Heart left ventricle (tissue), 16 donors: Measurements from ENCODE around the gene BRD1. TPM values are rescaled to one million over a fixed set of nuclear protein-coding genes. Genes with fewer than 3 reads are reported as not detected.

Experiments used
- ATAC-seq, 4 donors: fragments of 200-7000 bp; cut with Tn5 transposase; one replicate each; pipeline ENCODE4 v1.9.1; 2020 to 2022; ENCODE audit warnings: moderate library complexity in 4 of 4, mild to moderate bottlenecking in 3 of 4, moderate number of reproducible peaks in 1 of 4
- DNase-seq, 5 donors: peaks; one replicate each; pipeline ENCODE4 v3.0.0-alpha.2; 2020
- H3K27ac ChIP-seq, 12 donors: fragments of 200-600 bp; sonication (generic) in 4 of 12; one replicate each; pipeline versions ENCODE4 v1.5.0 to v1.8.0; 2016 to 2022; ENCODE audit warnings: mild to moderate bottlenecking in 2 of 12
- H3K27me3 ChIP-seq, 9 donors: fragments of 200-600 bp; sonication (generic) in 2 of 9; one replicate each; pipeline versions ENCODE4 v1.5.1 to v1.8.0; 2016 to 2022; ENCODE audit warnings: mild to moderate bottlenecking in 3 of 9
- H3K36me3 ChIP-seq, 9 donors: fragments of 200-600 bp; sonication (generic) in 2 of 9; one replicate each; pipeline versions ENCODE4 v1.5.0 to v1.8.0; 2018 to 2022; ENCODE audit warnings: mild to moderate bottlenecking in 2 of 9
- H3K4me1 ChIP-seq, 12 donors: fragments of 200-600 bp; sonication (generic) in 4 of 12; one replicate each; pipeline versions ENCODE4 v1.5.0 to v1.8.0; 2016 to 2022; ENCODE audit warnings: mild to moderate bottlenecking in 3 of 12
- H3K4me3 ChIP-seq, 12 donors: fragments of 200-600 bp; sonication (generic) in 4 of 12; one replicate each; pipeline versions ENCODE4 v1.5.0 to v1.8.0; 2017 to 2022; ENCODE audit warnings: mild to moderate bottlenecking in 9 of 12, moderate library complexity in 4 of 12
- H3K9me3 ChIP-seq, 12 donors: fragments of 200-600 bp; sonication (generic) in 4 of 12; one replicate each; pipeline versions ENCODE4 v1.5.0 to v1.8.0; 2016 to 2022; ENCODE audit warnings: mild to moderate bottlenecking in 1 of 12
- CTCF ChIP-seq, 12 donors: fragments of 200-600 bp; sonication (generic) in 4 of 12; IDR thresholded peaks; one replicate each; pipeline versions ENCODE4 v1.5.0 to v1.8.0; 2018 to 2022; ENCODE audit warnings: antibody characterized with exemption in 12 of 12, mild to moderate bottlenecking in 5 of 12
- POLR2A ChIP-seq, 2 donors: fragments of 450-650 bp; IDR thresholded peaks; one replicate each; pipeline ENCODE4 v1.6.1; 2017; ENCODE audit warnings: antibody characterized with exemption in 2 of 2, mild to moderate bottlenecking in 2 of 2, moderate library complexity in 2 of 2
- WGBS, 4 donors: extraction: QIAGEN DNeasy Blood & Tissue Kit in 2 of 4; methylation state at CpG; one replicate each; pipeline versions ENCODE4 v1.1.5 to v1.1.7; 2013 to 2018; 5-methylcytosine and 5-hydroxymethylcytosine counted together
- intact Hi-C, 10 donors: fragments of 100-400 bp; cut with DNase I; formaldehyde crosslinking; loops; one replicate each; pipeline versions ENCODE4 v1.11.1 to v1.14.2; 2022
- polyA plus RNA-seq, 2 donors: library from polyadenylated mRNA; stranded (reverse); fragments of 200-250 nt; gene quantifications; one replicate each; pipeline ENCODE4 v1.2.3, GENCODE V29; 2013
- total RNA-seq, 9 donors: library from RNA; depleted of rRNA in 2 of 9; stranded (reverse); fragments of >200 nt in 2 of 9; fragmentation: NEBNext Ultra II Directional in 3 of 9; extraction: Animal tissue kit (Norgen Biotek cat#: 25700) in 3 of 9; gene quantifications; one replicate each; pipeline versions ENCODE4 v1.1.0 to v1.2.4, GENCODE V29; 2016 to 2023
- donor health status: ischemic (EF 13 %, LVEDD 7.1; RV severe dilation, severe dysfunction).
- donor health status: healthy with polysubstance abuse.
- donor health status: DM: no; HTN: yes; CAD: no.
- donor health status: DM: no; HTN: no; CAD: no.
- donor health status: ischemic (EF 25% LVEDD 6.9; RV normal size, moderate dysfunction).
- donor health status: ischemic (EF 25% LVEDD 5.7; RV mildly dilated, moderate dysfunction).
- donor health status: healthy.
- donor health status: DM: yes; HTN: yes; CAD: no.
- donor health status: ischemic (EF 35%, LVEDD 5.7; RV mildly dilated, moderate dysfunction).
- donor health status: nonischemic (EF 11% LVEDD 7.7; RV severe dilation, severe dysfunction).
- donor health status: DM: yes; HTN: yes; CAD: no.
- donor health status: PGD.
- donor health status: ischemic (EF 29% LVEDD 5.4; RV normal size, mild dysfunction).
- donor health status: nonischemic (EF 23%, LVEDD 6.1; RV moderate dilation, normal function).

BRD1 gene
- total and polyA plus RNA-seq, 11 donors, result 12.0 to 27.0 (median 17.2) TPM

GRCh38 chr22:49845241-49845640 is 17.6 kb upstream of the BRD1 start:
- H3K27ac ChIP-seq, result no peak overlapping the region
- H3K36me3 ChIP-seq, result no peaks in the 10 kb centered on the region
- no peak overlapping the region for H3K4me3 ChIP-seq
- ATAC-seq (no peak), DNase-seq (no peak)
- no peaks in the 10 kb centered on the region for H3K9me3 ChIP-seq
- no peak for TF ChIP-seq POLR2A (IDR thresholded peaks at IDR 0.05)
- no peak for TF ChIP-seq CTCF (IDR thresholded peaks at IDR 0.05)
- intact Hi-C loops, result no loop called here
- 82 to 87% (median 83%) methylated on average over 16 of the region's 16 CpGs for WGBS, 4 donors
- H3K27me3 ChIP-seq, result peaks cover 21 to 33% (median 25%) of the 10 kb centered on the region in 9 donors
- H3K4me1 ChIP-seq, result peaks cover 8 to 21% (median 15%) of the 10 kb centered on the region in 12 donors

GRCh38 chr22:49838771-49839717 is 11.4 kb upstream of the BRD1 start:
- no peaks in the 10 kb centered on the region for H3K9me3 ChIP-seq
- intact Hi-C loops, result no loop called here
- peaks cover 0 to 11% (median 0%) of the 10 kb centered on the region in 9 donors for H3K27me3 ChIP-seq
- ATAC-seq, result no peak
- WGBS, 4 donors, result 66 to 80% (median 75%) methylated on average over 26 to 29 of the region's 29 CpGs
- TF ChIP-seq POLR2A (IDR thresholded peaks at IDR 0.05) (no peak), CTCF (IDR thresholded peaks at IDR 0.05) (no peak)
- peak overlapping the region in 1 of 12 donors; percentile 69 for H3K27ac ChIP-seq
- peak overlapping the region in 1 of 12 donors; percentile 51 for H3K4me3 ChIP-seq
- DNase-seq, result peak in 1 of 5 donors; percentile 71
- H3K4me1 ChIP-seq, result no peaks in the 10 kb centered on the region
- no peaks in the 10 kb centered on the region for H3K36me3 ChIP-seq

GRCh38 chr22:49833340-49834007 is 5.8 kb upstream of the BRD1 start:
- ATAC-seq (no peak), DNase-seq (peak in 1 of 5 donors; percentile 28)
- 89 to 94% (median 92%) methylated on average over 11 of the region's 11 CpGs for WGBS, 4 donors
- Histone ChIP-seq H3K4me3 (no peak overlapping the region), H3K4me1 (no peaks in the 10 kb centered on the region), H3K9me3 (peaks cover 0 to 18% (median 0%) of the 10 kb centered on the region in 12 donors), H3K36me3 (no peaks in the 10 kb centered on the region), H3K27me3 (peaks cover 0 to 11% (median 0%) of the 10 kb centered on the region in 9 donors), H3K27ac (no peak overlapping the region)
- intact Hi-C loops, result no loop called here
- TF ChIP-seq CTCF (IDR thresholded peaks at IDR 0.05) (no peak), POLR2A (IDR thresholded peaks at IDR 0.05) (no peak)
